CD4-positive, alpha-beta T cell (primary cell): ENCODE data around the gene LRRC46. TPM values are rescaled to one million over a fixed set of nuclear protein-coding genes. Genes with fewer than 3 reads are reported as not detected.

ENCODE experiments used
- ATAC-seq: fragments of 200-7000 bp; cut with Tn5 transposase; one replicate; pipeline ENCODE4 v1.10.0; 2022; ENCODE audit warnings: mild to moderate bottlenecking; ENCODE audit not compliant: poor library complexity
- CTCF ChIA-PET: fragments of 350-600 bp; sonication (Branson Sonifier 250); formaldehyde crosslinking; loops from one replicate; lab custom pipeline; 2021; ENCODE audit warnings: antibody characterized with exemption, inconsistent platforms; lab: Charles Lee
- POLR2A ChIA-PET: fragments of 350-600 bp; sonication (Branson Sonifier 250); formaldehyde crosslinking; loops from one replicate; lab custom pipeline; 2021; ENCODE audit warnings: antibody characterized with exemption, inconsistent platforms; lab: Charles Lee
- DNase-seq, 14 experiments: peaks; one replicate each; pipeline ENCODE4 v3.0.0-alpha.2; 2013 to 2020; ENCODE audit warnings: mixed read lengths in 2 of 14
- H3K27ac ChIP-seq, 2 donors: one replicate each; pipeline versions ENCODE4 v1.5.1 to v1.7.0; 2013; ENCODE audit warnings: low read length in 2 of 2, low read depth in 1 of 2, mild to moderate bottlenecking in 1 of 2
- H3K27me3 ChIP-seq, 2 experiments: 1 replicate in 1 of 2; 2 replicates in 1 of 2; pipeline versions ENCODE4 v1.6.1 to v1.7.0; 2013; ENCODE audit warnings: low read length in 2 of 2, control low read depth in 1 of 2, mild to moderate bottlenecking in 1 of 2, moderate library complexity in 1 of 2; ENCODE audit not compliant: insufficient read depth in 2 of 2, control insufficient read depth in 1 of 2
- H3K36me3 ChIP-seq: one replicate; pipeline ENCODE4 v1.6.1; 2013; ENCODE audit warnings: low read length, control low read depth; ENCODE audit not compliant: insufficient read depth
- H3K4me1 ChIP-seq: one replicate; pipeline ENCODE4 v1.6.1; 2013; ENCODE audit warnings: low read length, control low read depth; ENCODE audit not compliant: insufficient read depth
- H3K4me3 ChIP-seq: one replicate; pipeline ENCODE4 v1.5.1; 2013; ENCODE audit warnings: mild to moderate bottlenecking, low read length, moderate library complexity
- H3K9me3 ChIP-seq, 2 experiments: 1 replicate in 1 of 2; 2 replicates in 1 of 2; pipeline versions ENCODE4 v1.6.1 to v1.7.0; 2013; ENCODE audit warnings: low read length in 2 of 2, mild to moderate bottlenecking in 2 of 2, control low read depth in 1 of 2, moderate library complexity in 1 of 2; ENCODE audit not compliant: control insufficient read depth in 1 of 2, insufficient read depth in 1 of 2
- H3K27ac Mint-ChIP-seq: one replicate; pipeline ENCODE4 v1.8.0; 2020; ENCODE audit warnings: mixed read lengths
- H3K27me3 Mint-ChIP-seq: one replicate; pipeline ENCODE4 v1.8.0; 2021; ENCODE audit warnings: mixed read lengths
- H3K36me3 Mint-ChIP-seq: one replicate; pipeline ENCODE4 v1.8.0; 2021; ENCODE audit warnings: low read depth, mixed read lengths
- H3K4me1 Mint-ChIP-seq: one replicate; pipeline ENCODE4 v1.8.0; 2021; ENCODE audit warnings: low read depth, mixed read lengths
- H3K4me3 Mint-ChIP-seq: one replicate; pipeline ENCODE4 v1.8.0; 2020; ENCODE audit warnings: mild to moderate bottlenecking, mixed read lengths
- H3K9me3 Mint-ChIP-seq: one replicate; pipeline ENCODE4 v1.8.0; 2020; ENCODE audit warnings: mixed read lengths
- intact Hi-C, 2 experiments: fragments of 100-400 bp; cut with DNase I in 1 of 2; cut with micrococcal nuclease in 1 of 2; formaldehyde crosslinking; loops; one replicate each; pipeline versions ENCODE4 v1.15.1 to v1.9.0; 2023 to 2025; cut with DNase I, micrococcal nuclease
- total RNA-seq, 174 experiments: library from RNA in 2 of 174; stranded (reverse) in 2 of 174; gene quantifications; one replicate each; pipeline ENCODE4 v1.2.3 and lab custom pipeline; 2021 to 2026
- TF ChIP-seq, protein P1 (sequence below): fragments of 200-600 bp; IDR thresholded peaks from one replicate; pipeline ENCODE4 v1.8.0; 2022; ENCODE audit warnings: antibody characterized with exemption, mild to moderate bottlenecking

Gene LRRC46
- total RNA-seq, 2 experiments from 2014 or later: 0.42 to 0.85 TPM

GRCh38 chr17:47803201-47803600 lies 28.3 kb upstream of the LRRC46 start:
- H3K27me3 Mint-ChIP-seq: no peaks in the 10 kb centered on the region
- H3K27ac Mint-ChIP-seq: no peak overlapping the region
- intact Hi-C loops: loop anchor here (1.0 to 5.0 kb wide), 4 partner anchors 26 to 139 kb away; no protein-coding TSS in a partner anchor
- Histone ChIP-seq H3K36me3 (peaks cover 14% of the 10 kb centered on the region), H3K27me3 (no peaks in the 10 kb centered on the region), H3K27ac (no peak overlapping the region), H3K4me1 (peaks cover 5% of the 10 kb centered on the region), H3K4me3 (no peak overlapping the region), H3K9me3 (no peaks in the 10 kb centered on the region)
- no peak overlapping the region for H3K4me3 Mint-ChIP-seq
- ChIA-PET POLR2A (no interaction called here), CTCF (interaction anchor here (1.4 kb wide), 1 partner anchor 53 kb away, joined by 3 read pairs; no protein-coding TSS in a partner anchor)
- no peak for ATAC-seq
- no peaks in the 10 kb centered on the region for H3K9me3 Mint-ChIP-seq
- peaks cover 16% of the 10 kb centered on the region for H3K36me3 Mint-ChIP-seq
- TF ChIP-seq, protein P1, sequence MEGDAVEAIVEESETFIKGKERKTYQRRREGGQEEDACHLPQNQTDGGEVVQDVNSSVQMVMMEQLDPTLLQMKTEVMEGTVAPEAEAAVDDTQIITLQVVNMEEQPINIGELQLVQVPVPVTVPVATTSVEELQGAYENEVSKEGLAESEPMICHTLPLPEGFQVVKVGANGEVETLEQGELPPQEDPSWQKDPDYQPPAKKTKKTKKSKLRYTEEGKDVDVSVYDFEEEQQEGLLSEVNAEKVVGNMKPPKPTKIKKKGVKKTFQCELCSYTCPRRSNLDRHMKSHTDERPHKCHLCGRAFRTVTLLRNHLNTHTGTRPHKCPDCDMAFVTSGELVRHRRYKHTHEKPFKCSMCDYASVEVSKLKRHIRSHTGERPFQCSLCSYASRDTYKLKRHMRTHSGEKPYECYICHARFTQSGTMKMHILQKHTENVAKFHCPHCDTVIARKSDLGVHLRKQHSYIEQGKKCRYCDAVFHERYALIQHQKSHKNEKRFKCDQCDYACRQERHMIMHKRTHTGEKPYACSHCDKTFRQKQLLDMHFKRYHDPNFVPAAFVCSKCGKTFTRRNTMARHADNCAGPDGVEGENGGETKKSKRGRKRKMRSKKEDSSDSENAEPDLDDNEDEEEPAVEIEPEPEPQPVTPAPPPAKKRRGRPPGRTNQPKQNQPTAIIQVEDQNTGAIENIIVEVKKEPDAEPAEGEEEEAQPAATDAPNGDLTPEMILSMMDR: no peak
- no peak for DNase-seq
- no peaks in the 10 kb centered on the region for H3K4me1 Mint-ChIP-seq

GRCh38 chr17:47803751-47804150 lies 27.7 kb upstream of the LRRC46 start:
- no peak overlapping the region for H3K4me3 ChIP-seq
- Mint-ChIP-seq H3K9me3 (no peaks in the 10 kb centered on the region), H3K36me3 (peaks cover 22% of the 10 kb centered on the region), H3K4me1 (no peaks in the 10 kb centered on the region), H3K4me3 (no peak overlapping the region), H3K27me3 (no peaks in the 10 kb centered on the region), H3K27ac (no peak overlapping the region)
- ATAC-seq (no peak), DNase-seq (no peak)
- no peak overlapping the region for H3K27ac ChIP-seq
- H3K4me1 ChIP-seq: peaks cover 5% of the 10 kb centered on the region
- intact Hi-C loops: loop anchor here (1.0 to 5.0 kb wide), 4 partner anchors 27 to 139 kb away; no protein-coding TSS in a partner anchor
- H3K9me3 ChIP-seq: no peaks in the 10 kb centered on the region
- TF ChIP-seq, protein P1: no peak
- H3K36me3 ChIP-seq: peaks cover 19% of the 10 kb centered on the region
- CTCF ChIA-PET: no interaction called here
- no peaks in the 10 kb centered on the region for H3K27me3 ChIP-seq
- POLR2A ChIA-PET: no interaction called here

- TF ChIP-seq, protein P1: no peak
- ChIA-PET CTCF (no interaction called here), POLR2A (no interaction called here)
- Mint-ChIP-seq H3K27me3 (no peaks in the 10 kb centered on the region), H3K4me1 (no peaks in the 10 kb centered on the region), H3K4me3 (no peak overlapping the region), H3K9me3 (no peaks in the 10 kb centered on the region), H3K36me3 (peaks cover 29% of the 10 kb centered on the region), H3K27ac (no peak overlapping the region)
- Histone ChIP-seq H3K27ac (no peak overlapping the region), H3K9me3 (no peaks in the 10 kb centered on the region), H3K4me1 (peaks cover 5% of the 10 kb centered on the region), H3K4me3 (no peak overlapping the region), H3K27me3 (no peaks in the 10 kb centered on the region), H3K36me3 (peaks cover 26% of the 10 kb centered on the region)
- intact Hi-C loops: loop anchor here in 1 of 2 experiments (5.0 kb wide), 1 partner anchor 107 kb away; no protein-coding TSS in a partner anchor
- DNase-seq (no peak), ATAC-seq (no peak)
Observed at GRCh38 chr17:47804461-47804860, 27.0 kb upstream of the LRRC46 start.
